C4-2B (cell line): Measurements from ENCODE around the gene NCOA1.

Experiments used
- CTCF ChIP-seq: fragments of 450-650 bp; conservative IDR thresholded peaks from 2 replicates; pipeline ENCODE4 v1.5.1; 2017; ENCODE audit warnings: mild to moderate bottlenecking
- ZFX ChIP-seq: fragments of 450-650 bp; IDR thresholded peaks from 2 replicates; pipeline ENCODE4 v1.6.1; 2017

- no peak for TF ChIP-seq CTCF
- no peak for TF ChIP-seq ZFX
These were observed 206.7 kb downstream of the NCOA1 start for GRCh38 chr2:24697792-24698191.
